ENCODE results near the gene CDH15.

- TF ChIP-seq CTCF (IDR thresholded peaks at IDR 0.05) = no peak
- TF ChIP-seq POLR2A (IDR thresholded peaks at IDR 0.05) = no peak
- no peak for TF ChIP-seq EP300 (IDR thresholded peaks at IDR 0.05)
These were observed 4.0 kb downstream of the CDH15 start for GRCh38 chr16:89175280-89176146.
